Activated naive CD8-positive, alpha-beta T cell (primary cell): ENCODE measurements around the gene GIT1.

Experiments
- H3K27ac Mint-ChIP-seq: one replicate; pipeline ENCODE4 v1.8.0; 2021; ENCODE audit warnings: mixed read lengths
- H3K27me3 Mint-ChIP-seq: one replicate; pipeline ENCODE4 v1.8.0; 2021; ENCODE audit warnings: mixed read lengths
- H3K36me3 Mint-ChIP-seq: one replicate; pipeline ENCODE4 v1.8.0; 2021; ENCODE audit warnings: mixed read lengths
- H3K4me1 Mint-ChIP-seq: one replicate; pipeline ENCODE4 v1.8.0; 2021; ENCODE audit warnings: low read depth, mixed read lengths
- H3K4me3 Mint-ChIP-seq: one replicate; pipeline ENCODE4 v1.8.0; 2021; ENCODE audit warnings: mild to moderate bottlenecking, mixed read lengths
- H3K9me3 Mint-ChIP-seq: one replicate; pipeline ENCODE4 v1.8.0; 2021; ENCODE audit warnings: low read depth, mixed read lengths

Gene GIT1

GRCh38 chr17:29571486-29571882, 18.0 kb downstream of the GIT1 start:
- no peak overlapping the region for H3K27ac Mint-ChIP-seq
- H3K4me1 Mint-ChIP-seq = peaks cover 17% of the 10 kb centered on the region
- no peak overlapping the region for H3K4me3 Mint-ChIP-seq
- H3K9me3 Mint-ChIP-seq = no peaks in the 10 kb centered on the region
- no peaks in the 10 kb centered on the region for H3K36me3 Mint-ChIP-seq
- H3K27me3 Mint-ChIP-seq = no peaks in the 10 kb centered on the region

- Mint-ChIP-seq H3K4me3 (peak overlapping the region; percentile 34), H3K27me3 (no peaks in the 10 kb centered on the region), H3K9me3 (no peaks in the 10 kb centered on the region), H3K36me3 (no peaks in the 10 kb centered on the region), H3K4me1 (peaks cover 23% of the 10 kb centered on the region), H3K27ac (no peak overlapping the region)
Measured at GRCh38 chr17:29570521-29570920, 18.9 kb downstream of the GIT1 start.

DNA sequence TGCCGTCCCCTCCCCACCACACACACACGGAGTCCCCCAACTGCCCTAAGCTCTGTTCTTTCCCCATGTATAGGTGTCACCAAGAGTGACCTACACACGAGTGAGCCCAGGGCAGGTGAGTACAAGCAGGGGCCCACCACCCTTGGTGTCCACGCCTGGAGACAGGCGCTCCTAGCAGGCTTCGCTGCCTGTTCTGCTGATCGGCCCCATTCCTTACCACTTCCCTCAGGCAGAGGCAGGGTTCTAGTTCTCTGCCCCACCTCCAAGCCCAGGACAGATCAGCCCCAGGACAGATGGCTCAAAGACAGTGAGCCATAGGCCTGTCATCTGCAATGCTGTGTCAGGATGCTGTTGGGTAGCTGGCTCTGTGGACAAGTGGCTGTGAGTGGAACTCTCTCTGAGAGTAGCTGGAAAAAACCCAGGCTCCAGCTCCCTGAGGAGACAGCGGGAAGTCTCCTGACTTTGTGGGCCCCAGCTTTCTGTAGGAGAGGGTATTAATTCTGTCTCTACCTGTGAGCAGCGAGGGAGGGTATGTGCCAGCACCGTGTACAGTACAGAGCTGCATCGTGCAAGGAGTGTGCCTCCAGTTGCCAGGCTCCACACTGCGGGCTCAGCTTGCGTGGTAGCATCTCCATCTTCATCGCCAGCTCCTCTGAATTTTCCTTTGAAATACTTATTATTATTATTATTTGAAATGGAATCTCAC, 20.1 kb downstream of the GIT1 start:
- Mint-ChIP-seq H3K36me3 (no peaks in the 10 kb centered on the region), H3K27ac (peak overlapping the region; percentile 77), H3K4me3 (peak overlapping the region; percentile 87), H3K4me1 (peaks cover 24% of the 10 kb centered on the region), H3K27me3 (no peaks in the 10 kb centered on the region), H3K9me3 (no peaks in the 10 kb centered on the region)

DNA sequence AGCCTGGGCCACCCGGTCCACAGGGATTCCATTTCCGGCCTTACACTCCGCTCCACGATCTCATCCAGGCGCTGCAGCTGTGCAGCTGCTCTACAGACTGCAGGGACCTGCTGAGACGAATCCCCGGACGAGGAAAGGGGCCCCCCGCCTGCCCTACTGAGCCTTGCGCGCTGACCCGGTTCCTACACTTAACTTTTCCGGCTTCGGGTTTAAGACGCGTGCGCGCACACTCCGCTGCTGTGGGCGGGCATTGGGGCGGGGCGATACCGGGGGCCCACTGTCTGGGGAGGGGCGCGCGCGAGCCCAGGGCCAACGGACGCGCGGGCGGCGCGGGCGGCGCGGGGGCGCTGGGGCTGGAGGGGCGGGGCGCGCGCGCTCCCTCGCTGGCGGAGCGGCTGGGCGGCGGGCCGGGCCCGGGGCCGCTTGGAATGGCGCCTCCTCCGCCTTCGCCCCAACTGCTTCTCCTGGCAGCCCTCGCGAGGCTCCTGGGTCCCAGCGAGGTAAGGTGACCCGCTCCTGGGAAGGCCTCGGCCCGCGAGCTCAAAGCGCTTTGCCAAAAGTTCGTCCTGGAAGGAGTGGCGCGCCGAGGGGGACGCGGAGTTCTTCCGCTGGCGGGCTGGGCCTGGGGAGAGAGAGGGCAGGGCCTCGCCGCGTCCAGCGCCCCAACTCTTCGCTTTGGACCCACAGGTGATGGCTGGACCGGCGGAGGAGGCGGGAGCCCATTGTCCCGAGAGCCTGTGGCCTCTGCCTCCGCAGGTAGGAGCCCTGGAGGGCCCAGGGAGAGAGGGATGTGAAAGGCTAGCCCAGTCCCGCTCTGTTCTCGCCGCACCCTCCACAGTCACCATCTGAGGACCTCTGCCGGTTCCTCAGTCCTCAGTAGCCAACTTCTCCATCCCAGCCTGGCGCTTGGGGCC, 20.9 kb downstream of the GIT1 start, which contains the start of gene TP53I13:
Gene TP53I13 (plus strand): TSS at position 371 of the 914 bp plus-strand sequence. CDS start 58 bp downstream, at position 429.
- no peaks in the 10 kb centered on the region for H3K9me3 Mint-ChIP-seq
- peaks cover 3% of the 10 kb centered on the region for H3K36me3 Mint-ChIP-seq
- H3K4me1 Mint-ChIP-seq = peaks cover 29% of the 10 kb centered on the region
- H3K4me3 Mint-ChIP-seq = peak within 1 kb of the TSS; percentile 94
- peak within 1 kb of the TSS; percentile 95 for H3K27ac Mint-ChIP-seq
- no peaks in the 10 kb centered on the region for H3K27me3 Mint-ChIP-seq

DNA sequence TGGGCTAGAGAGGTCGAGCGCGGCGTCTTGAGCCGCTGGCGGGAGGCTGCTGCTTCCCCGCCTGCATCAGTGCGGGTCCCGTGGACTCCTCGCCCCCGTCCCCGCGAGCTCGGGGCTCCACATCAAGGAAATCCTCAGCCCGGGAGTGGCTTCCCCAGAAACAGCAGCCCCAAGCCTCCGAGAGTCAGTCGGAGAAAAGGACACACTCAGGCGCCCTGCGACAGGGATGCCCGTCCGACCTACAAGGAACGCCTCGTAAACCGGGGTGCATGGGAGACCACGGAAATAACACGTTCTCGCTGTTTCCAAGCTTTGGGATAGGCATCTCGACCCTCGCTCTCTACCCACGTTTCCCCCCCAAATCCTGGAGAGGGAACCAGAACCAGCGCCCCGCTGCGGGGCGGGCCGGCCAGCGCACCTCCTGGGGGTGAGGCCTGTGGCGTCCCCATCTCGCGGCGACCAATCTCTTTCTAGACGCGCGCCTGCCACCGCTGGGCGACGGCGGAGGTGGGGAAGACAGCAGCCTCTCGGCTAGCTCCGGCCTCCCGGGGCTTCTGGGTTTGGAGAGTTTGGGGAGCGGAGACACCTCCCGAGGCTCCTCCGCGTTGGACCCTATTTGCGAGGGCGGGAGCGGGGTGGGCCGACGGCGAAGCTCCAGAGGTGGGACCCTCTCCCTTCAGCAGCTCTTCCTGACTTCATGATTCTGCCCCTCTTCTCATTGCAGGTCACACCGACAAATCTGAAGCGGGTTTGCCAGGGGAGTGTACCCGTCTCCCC, 21.7 kb downstream of the GIT1 start:
- Mint-ChIP-seq H3K36me3 (peaks cover 3% of the 10 kb centered on the region), H3K4me3 (peak overlapping the region; percentile 94), H3K27me3 (no peaks in the 10 kb centered on the region), H3K27ac (peak overlapping the region; percentile 95), H3K4me1 (peaks cover 24% of the 10 kb centered on the region), H3K9me3 (no peaks in the 10 kb centered on the region)

DNA sequence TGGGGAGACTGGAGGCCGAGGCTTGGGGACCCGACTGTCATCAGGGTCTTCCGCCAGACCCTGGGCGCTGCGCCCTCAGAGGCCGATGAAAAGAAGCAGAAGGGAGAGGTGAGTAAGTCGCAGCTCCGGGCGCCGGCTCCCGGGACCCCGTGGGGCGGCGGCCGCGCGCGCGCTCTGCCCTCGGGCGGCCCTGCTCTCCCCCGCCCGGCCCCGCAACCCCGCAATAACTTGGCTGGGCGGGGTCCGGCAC, 22.2 kb downstream of the GIT1 start:
- Mint-ChIP-seq H3K4me3 (peak overlapping the region; percentile 87), H3K36me3 (peaks cover 3% of the 10 kb centered on the region), H3K27ac (no peak overlapping the region), H3K9me3 (no peaks in the 10 kb centered on the region), H3K27me3 (no peaks in the 10 kb centered on the region), H3K4me1 (peaks cover 24% of the 10 kb centered on the region)

DNA sequence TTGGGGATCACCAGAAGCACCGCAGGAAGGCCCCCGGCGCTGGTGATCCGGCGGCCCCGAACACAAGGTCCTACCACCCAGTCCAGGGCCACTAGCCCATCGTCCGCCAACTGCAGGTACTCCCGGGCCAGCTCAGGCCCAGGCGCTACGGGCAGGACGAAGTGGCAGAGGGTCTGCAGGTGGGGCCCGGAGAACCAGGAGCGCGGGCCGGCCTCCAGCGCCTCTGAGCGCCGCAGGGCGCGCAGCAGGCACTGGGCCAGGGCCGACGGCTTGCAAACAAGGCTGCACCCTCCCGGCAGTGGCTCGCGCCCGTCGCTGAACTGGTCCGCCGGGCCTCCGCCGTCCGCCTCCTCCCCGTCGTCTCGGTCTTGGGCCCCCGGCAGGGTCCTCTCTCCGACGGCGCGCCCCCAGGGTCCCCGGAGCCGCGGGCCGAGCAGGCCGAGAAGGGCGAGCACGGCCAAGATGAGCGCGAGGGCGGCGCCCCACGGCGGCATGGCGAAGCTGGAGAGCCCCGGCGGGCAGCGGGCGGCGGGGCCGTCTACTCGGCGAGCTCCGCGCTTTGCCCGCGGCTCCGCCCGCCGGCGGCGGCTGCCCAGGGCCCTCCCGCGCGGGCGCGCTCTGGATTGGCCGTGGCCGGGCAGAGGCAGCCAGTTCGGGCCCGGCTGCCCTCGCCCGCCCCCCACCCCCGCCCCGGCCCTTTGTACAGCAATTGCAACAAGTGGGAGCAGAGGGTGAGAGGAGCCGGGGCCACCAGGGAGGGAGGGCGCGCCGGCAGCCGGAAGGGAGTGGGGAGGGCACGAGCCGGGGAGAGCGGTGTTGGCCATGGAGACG, 22.8 kb downstream of the GIT1 start, which contains the start of gene ABHD15:
Gene ABHD15 (minus strand): TSS at position 565 of the 831 bp plus-strand sequence. CDS start 71 bp downstream, at position 494.
- peaks cover 3% of the 10 kb centered on the region for H3K36me3 Mint-ChIP-seq
- no peaks in the 10 kb centered on the region for H3K9me3 Mint-ChIP-seq
- no peaks in the 10 kb centered on the region for H3K27me3 Mint-ChIP-seq
- H3K27ac Mint-ChIP-seq = peak within 1 kb of the TSS; percentile 95
- peaks cover 24% of the 10 kb centered on the region for H3K4me1 Mint-ChIP-seq
- H3K4me3 Mint-ChIP-seq = peak within 1 kb of the TSS; percentile 94

DNA sequence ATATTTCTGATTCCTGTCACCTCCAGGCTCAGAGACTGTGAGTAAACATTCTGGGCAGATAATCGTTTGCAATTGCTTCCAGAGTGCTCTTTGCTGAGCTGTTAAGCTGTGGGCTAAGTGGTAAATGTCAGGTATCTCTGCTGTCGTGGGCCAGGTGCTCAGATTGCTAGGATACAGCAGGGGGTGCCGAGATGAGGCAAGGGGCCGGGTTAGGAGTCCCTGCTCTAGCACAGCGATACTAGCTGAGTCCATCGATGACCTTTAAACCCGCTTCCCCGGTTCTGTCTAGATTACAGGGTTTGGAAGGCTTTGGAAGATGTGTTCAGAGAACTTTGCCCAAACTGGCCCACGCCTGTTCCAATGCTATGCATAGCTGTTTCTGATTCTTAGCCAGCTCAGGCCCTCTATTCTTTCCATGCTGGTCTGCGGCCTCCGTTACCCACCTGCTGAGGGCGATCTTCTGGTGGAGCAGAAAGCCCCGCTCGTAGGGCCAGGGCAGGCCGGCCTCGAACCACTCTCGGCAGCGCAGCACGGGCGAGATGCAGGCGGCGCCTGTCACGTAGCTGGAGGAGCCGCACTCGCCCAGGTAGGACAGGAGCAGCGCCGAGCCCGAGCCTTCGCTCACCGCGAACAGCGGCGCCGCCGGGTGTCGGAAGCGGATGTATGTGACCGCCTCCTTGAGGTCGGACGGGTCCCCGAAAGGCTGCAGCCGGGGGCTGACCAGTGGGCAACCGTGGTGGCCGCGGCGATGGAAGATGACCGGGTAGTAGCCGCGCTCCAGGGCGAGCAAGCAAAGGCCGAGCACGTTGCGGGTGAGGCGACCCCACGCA, 23.6 kb downstream of the GIT1 start:
- Mint-ChIP-seq H3K9me3 (no peaks in the 10 kb centered on the region), H3K4me1 (peaks cover 23% of the 10 kb centered on the region), H3K27ac (peak overlapping the region; percentile 58), H3K36me3 (peaks cover 3% of the 10 kb centered on the region), H3K27me3 (no peaks in the 10 kb centered on the region), H3K4me3 (peak overlapping the region; percentile 86)

DNA sequence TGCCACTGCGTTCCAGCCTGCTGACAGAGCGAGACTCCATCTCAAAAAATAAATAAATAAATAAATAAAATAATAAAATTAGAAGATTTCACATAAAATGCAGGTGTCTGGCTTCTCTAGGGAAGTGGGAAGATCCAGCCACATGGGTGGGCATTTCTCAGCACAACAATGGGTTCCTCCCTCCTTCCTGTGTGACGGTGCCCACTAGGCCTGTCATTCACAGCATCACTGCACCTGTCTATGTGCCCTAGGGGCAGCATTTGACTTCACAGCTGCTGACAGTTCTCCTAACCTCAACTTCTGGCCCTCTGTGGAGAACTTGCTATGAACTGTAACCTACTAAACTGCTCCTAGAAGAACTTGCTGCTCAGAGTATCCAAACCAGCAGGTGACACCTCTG, 25.6 kb downstream of the GIT1 start:
- Mint-ChIP-seq H3K36me3 (peaks cover 3% of the 10 kb centered on the region), H3K9me3 (no peaks in the 10 kb centered on the region), H3K27me3 (no peaks in the 10 kb centered on the region), H3K27ac (no peak overlapping the region), H3K4me1 (peaks cover 14% of the 10 kb centered on the region), H3K4me3 (peak overlapping the region; percentile 32)

- Mint-ChIP-seq H3K9me3 (no peaks in the 10 kb centered on the region), H3K4me3 (no peak overlapping the region), H3K27ac (no peak overlapping the region), H3K27me3 (no peaks in the 10 kb centered on the region), H3K36me3 (peaks cover 3% of the 10 kb centered on the region), H3K4me1 (peaks cover 12% of the 10 kb centered on the region)
Measured at GRCh38 chr17:29562615-29563014, 26.8 kb downstream of the GIT1 start.

- H3K27ac Mint-ChIP-seq = no peak overlapping the region
- peaks cover 3% of the 10 kb centered on the region for H3K36me3 Mint-ChIP-seq
- H3K9me3 Mint-ChIP-seq = no peaks in the 10 kb centered on the region
- peaks cover 15% of the 10 kb centered on the region for H3K4me1 Mint-ChIP-seq
- H3K4me3 Mint-ChIP-seq = no peak overlapping the region
- no peaks in the 10 kb centered on the region for H3K27me3 Mint-ChIP-seq
Measured at GRCh38 chr17:29561554-29562517, 27.6 kb downstream of the GIT1 start.

DNA sequence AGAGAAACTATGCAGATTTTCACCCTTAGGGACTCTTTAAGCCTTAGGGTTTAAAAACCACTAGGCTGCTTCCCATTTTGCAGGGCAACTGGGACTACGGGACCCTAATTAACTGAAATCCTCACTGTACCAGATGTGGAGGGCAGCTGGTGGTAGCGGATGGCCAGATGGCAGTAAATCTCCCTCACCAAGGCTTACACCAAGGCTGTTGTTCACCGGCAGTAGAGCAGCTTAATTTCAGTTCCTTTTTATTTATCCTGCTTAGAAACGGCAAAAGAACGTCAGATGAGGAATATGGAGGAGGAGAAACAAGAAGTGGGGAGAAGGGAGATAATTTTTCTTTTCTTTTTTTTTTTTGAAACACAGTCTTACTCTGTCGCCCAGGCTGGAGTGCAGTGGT, 29.1 kb downstream of the GIT1 start:
- H3K9me3 Mint-ChIP-seq = no peaks in the 10 kb centered on the region
- peaks cover 3% of the 10 kb centered on the region for H3K36me3 Mint-ChIP-seq

GRCh38 chr17:29559640-29560039, 29.8 kb downstream of the GIT1 start:
- Mint-ChIP-seq H3K4me1 (peaks cover 9% of the 10 kb centered on the region), H3K4me3 (no peak overlapping the region), H3K27me3 (no peaks in the 10 kb centered on the region), H3K9me3 (no peaks in the 10 kb centered on the region), H3K36me3 (peaks cover 3% of the 10 kb centered on the region), H3K27ac (no peak overlapping the region)

More for the DNA sequence above, 29.1 kb downstream of the GIT1 start:
- H3K27me3 Mint-ChIP-seq = no peaks in the 10 kb centered on the region
- H3K4me1 Mint-ChIP-seq = peaks cover 9% of the 10 kb centered on the region
- no peak overlapping the region for H3K4me3 Mint-ChIP-seq
- no peak overlapping the region for H3K27ac Mint-ChIP-seq
